GM19025 (cell line): ENCODE measurements around the gene FKBP1C.
"Not testable (repeated sequence)": the region's sequence is repeated elsewhere in the genome, so short reads cannot be mapped to it uniquely, and the experiment has no call there.

Experiments used
- ATAC-seq: cut with Tn5 transposase; IDR thresholded peaks from one replicate; pipeline ENCODE4 v1.9.1; 2021; ENCODE audit warnings: mild to moderate bottlenecking, low read depth, moderate library complexity; ENCODE audit not compliant: unreplicated experiment

The FKBP1C gene

GRCh38 chr6:63211343-63211742, at the start of gene FKBP1C:
Gene FKBP1C, plus strand, starts transcription at chr6:63211469.
- ATAC-seq, result not testable (repeated sequence)

DNA sequence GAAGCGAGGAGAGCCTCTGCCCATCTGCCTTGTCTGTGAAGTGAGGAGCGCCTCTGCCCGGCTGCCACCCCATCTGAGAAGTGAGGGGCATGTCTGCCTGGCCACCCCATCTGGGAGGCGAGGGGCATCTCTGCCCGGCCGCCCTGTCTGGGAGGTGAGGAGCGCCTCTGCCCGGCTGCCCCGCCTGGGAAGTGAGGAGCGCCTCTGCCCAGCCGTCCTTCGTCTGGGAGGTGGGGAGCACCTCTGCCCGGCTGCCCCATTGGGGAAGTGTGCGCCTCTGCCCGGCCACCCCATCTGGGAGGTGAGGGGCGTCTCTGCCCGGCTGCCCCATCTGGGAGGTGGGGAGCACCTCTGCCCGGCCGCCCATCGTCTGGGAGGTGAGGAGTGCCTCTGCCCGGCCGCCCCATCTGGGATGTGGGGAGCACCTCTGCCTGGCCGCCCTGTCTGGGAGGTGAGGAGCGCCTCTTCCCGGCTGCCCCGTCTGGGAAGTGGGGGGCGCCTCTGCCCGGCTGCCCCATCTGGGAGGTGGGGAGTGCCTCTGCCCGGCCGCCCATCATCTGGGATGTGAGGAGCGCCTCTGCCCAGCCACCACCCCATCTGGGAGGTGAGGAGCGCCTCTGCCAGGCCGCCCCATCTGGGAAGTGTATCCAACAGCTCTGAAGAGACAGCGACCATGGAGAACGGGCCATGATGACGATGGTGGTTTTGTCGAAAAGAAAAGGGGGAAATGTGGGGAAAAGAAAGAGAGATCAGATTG, 47.0 kb upstream of the FKBP1C start:
- not testable (repeated sequence) for ATAC-seq

GRCh38 chr6:63174173-63174572, 37.1 kb upstream of the FKBP1C start:
- no peak for ATAC-seq

DNA sequence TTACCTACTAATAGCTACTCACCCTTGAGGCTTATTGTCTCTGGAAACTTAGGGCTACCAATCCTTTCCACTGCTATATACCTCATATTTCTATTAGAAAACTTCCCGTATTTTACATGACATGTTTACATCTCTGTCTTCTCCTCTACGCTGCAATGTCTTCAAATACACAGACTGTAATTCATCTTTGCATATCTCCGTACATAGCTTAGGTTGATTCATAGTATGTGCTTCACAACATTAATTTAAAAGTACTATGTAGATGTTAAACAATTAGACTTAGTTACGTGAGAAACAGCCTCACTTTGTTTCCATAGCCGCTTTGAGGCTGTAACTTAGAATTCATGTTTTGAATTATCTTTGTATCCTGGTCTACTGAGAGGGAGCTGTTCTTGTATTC, 35.1 kb upstream of the FKBP1C start:
- no peak for ATAC-seq

GRCh38 chr6:63180367-63180766, 30.9 kb upstream of the FKBP1C start:
- ATAC-seq, result no peak

- no peak for ATAC-seq
Measured at GRCh38 chr6:63186970-63187369, 24.3 kb upstream of the FKBP1C start.

GRCh38 chr6:63188828-63189227, 22.4 kb upstream of the FKBP1C start:
- ATAC-seq, result no peak

DNA sequence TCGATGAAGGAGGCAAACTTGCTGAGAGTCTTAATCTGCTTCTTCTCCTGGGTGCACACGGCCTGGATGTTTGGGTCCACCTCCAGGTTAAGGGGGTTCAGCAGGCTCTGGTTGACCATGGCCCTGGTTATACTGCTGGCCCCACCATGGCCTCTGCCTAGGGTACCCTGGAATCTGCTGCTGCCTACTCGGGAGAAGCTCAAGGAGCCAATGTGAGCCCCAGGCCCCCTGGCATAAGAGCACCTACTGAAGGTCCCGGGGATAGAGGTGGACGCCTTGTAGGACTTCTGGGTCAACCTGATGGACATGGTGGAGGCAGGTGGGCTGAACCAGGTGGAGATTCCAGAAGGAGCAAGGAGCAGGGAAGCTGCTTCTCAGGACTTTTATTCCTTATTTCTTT, 17.9 kb upstream of the FKBP1C start:
- ATAC-seq, result no peak

GRCh38 chr6:63197741-63198140, 13.5 kb upstream of the FKBP1C start:
- ATAC-seq, result no peak

DNA sequence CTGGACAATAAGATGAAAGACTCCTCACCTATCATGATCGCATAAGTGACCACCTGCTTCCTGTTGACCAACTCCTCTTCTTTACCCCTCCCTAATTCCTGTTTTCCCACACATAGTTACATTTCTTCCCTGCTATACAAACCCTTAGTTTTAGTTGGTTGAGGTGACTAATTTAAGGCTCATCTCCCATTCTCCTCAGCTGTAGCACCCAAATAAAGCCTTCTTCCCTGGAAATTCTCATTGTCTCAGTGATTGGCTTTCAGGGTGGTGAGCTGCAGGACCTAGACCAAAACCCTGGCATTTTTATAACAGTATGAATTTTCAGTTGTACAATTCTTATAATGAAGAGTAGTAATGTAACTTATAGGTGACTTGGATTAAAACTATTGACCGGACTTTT, 2.1 kb downstream of the FKBP1C start:
- no peak for ATAC-seq

GRCh38 chr6:63214816-63215215, 3.5 kb downstream of the FKBP1C start:
- ATAC-seq, result no peak

DNA sequence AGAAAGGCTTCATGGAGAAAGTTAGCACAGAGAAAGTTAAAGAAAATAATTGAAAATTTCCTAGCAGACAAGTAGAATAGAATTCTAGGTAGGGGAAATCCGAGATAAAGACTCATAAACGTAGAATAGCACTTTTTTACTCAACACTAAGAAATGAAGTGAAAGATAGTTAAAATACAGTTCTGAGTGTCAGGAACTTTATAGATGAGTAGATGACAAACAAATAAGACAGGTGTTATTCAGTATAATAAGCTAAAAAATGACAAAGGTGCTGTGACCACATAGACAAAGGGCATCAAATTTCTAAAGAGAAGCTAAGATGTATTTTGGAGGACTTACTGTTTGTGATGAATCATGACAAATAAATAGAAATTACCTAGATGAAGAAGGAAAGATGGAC, 12.9 kb downstream of the FKBP1C start:
- ATAC-seq, result no peak

- ATAC-seq, result not testable (repeated sequence)
Measured at GRCh38 chr6:63225987-63226386, 14.7 kb downstream of the FKBP1C start.

- not testable (repeated sequence) for ATAC-seq
Measured at GRCh38 chr6:63227928-63228894, 16.9 kb downstream of the FKBP1C start.

GRCh38 chr6:63230027-63230426, 18.8 kb downstream of the FKBP1C start:
- not testable (repeated sequence) for ATAC-seq

DNA sequence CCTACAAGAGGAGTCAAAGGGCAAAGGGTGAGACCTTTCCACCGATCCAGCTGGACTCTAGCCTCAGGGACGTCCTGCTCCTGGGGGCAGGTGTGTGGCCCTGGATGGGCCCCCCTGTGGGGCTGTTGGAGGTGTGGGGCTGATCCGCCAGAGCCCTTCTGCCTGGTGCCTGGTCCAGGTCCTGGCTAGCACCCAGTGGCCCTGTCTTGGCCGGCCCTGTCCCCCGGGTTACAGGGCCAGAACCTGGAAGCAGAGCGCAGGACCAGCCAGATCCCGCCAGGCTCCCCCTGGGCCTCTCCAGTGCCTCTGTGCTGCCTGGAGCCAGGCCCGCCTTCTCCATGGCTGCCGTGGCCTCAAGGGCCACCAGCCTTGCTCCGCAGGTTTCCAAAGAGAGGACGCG, 19.2 kb downstream of the FKBP1C start:
- not testable (repeated sequence) for ATAC-seq

GRCh38 chr6:63236398-63236817, 25.1 kb downstream of the FKBP1C start:
- no peak for ATAC-seq

- ATAC-seq, result no peak
Measured at GRCh38 chr6:63245420-63245819, 34.2 kb downstream of the FKBP1C start.

GRCh38 chr6:63245909-63246308, 34.6 kb downstream of the FKBP1C start:
- ATAC-seq, result no peak

DNA sequence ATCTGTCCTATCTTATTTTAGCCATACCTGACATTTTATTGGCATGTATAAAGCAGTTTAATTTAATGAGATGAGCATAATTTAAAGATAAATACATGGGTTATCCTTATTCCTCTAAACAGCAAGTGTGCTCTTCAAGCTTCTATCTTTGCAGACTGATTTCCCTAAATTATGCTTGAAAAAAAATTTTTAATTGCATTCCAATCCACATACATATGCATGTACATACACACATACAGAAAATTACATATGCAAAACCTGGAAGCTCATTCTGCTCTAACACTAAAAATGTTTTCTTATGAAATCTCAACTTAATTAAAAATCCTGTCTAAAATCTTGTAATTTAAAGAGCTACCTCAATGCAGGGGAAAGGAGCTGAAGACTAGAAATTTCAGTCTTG, 35.3 kb downstream of the FKBP1C start:
- ATAC-seq, result no peak

DNA sequence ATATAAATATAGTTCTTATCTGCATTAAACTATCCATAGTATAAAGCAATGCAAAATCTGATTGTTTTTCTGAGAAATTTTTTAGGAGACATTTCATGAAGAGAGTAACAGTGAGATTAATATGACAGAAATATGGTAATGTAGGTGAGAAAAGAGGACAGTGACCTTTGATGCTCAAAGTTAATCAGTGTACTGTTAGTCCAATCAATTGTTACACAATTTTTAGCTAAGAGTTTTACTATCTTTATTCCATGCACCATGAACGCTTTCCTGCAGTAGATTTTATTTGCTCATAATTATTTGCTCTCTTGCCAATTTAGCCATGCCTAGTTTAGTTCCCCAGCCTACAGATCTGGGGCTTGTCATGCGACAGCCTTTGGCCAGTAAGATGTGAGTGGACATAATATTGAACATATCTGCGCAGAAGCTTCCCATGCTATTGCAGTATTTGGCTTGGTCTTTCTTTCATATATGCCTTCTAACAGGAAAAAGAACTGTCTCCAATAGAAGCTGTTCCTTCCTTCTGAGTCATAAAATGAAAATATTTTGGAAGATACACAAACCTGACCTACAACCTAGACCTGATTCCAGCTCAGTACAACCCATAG, 38.7 kb downstream of the FKBP1C start:
- no peak for ATAC-seq
